ENCODE measurements around the gene PSMB7. TPM values are rescaled to one million over a fixed set of nuclear protein-coding genes. Genes with fewer than 3 reads are reported as not detected.

The PSMB7 gene
- total and polyA plus RNA-seq, 2 of the 4 experiments (the other 2 are of a cell fraction), result 340 to 430 TPM

- in situ Hi-C loops (cut with MboI; ENCODE audit: low sequenced_read_pairs), result no loop called here
- no peak overlapping the region for H2AK5ac ChIP-seq (ENCODE audit: low read depth, low read length)
- H2AK9ac ChIP-seq (replicated peaks; ENCODE audit: low read depth, low read length, poor library complexity), result no peak overlapping the region
- BruUV-seq (replicated peaks), result no TSS peak
- H3K36me3 ChIP-seq (ENCODE audit: control insufficient read depth, insufficient read depth, low read length), result peaks cover 11% of the 10 kb centered on the region
- no peak for DNase-seq
- no CpG with 5 or more reads among the region's 7 CpGs for WGBS, 2 experiments (ENCODE audit: extremely low coverage in 2 of 2, insufficient read length in 1 of 2)
- no peak overlapping the region for H4K91ac ChIP-seq (ENCODE audit: insufficient read depth, low read depth, low read length)
- intact Hi-C loops (cut with micrococcal nuclease), result no loop called here
- H3K4me1 ChIP-seq (ENCODE audit: control insufficient read depth, insufficient read depth, low read length), result peaks cover 12% of the 10 kb centered on the region
- H3K4ac ChIP-seq (ENCODE audit: low read depth, low read length), result no peak overlapping the region
- H3K56ac ChIP-seq (ENCODE audit: extremely low read depth, insufficient read depth, low read length), result no peak overlapping the region
- H3K79me1 ChIP-seq (ENCODE audit: low read depth in 1 of 2, low read length in 2 of 2), result peaks cover 36 to 77% of the 10 kb centered on the region in 2 experiments
- CTCF ChIA-PET, result no interaction called here
- dilution Hi-C loops (cut with HindIII; ENCODE audit: low sequenced_read_pairs, unreplicated experiment), result no loop called here
- POLR2A ChIA-PET (ENCODE audit: unreplicated experiment), result no interaction called here
- no peak overlapping the region for H4K8ac ChIP-seq (ENCODE audit: low read depth in 2 of 2, low read length in 2 of 2)
- no peak overlapping the region for H2AFZ ChIP-seq (replicated peaks; ENCODE audit: low read length, poor library complexity)
- no peaks in the 10 kb centered on the region for H3K9me3 ChIP-seq (ENCODE audit: control insufficient read depth, insufficient read depth, low read length)
- no peak overlapping the region for H2BK15ac ChIP-seq (ENCODE audit: low read depth, low read length)
- H3K23ac ChIP-seq (ENCODE audit: low read depth, low read length), result no peak overlapping the region
- no peak overlapping the region for H3K27ac ChIP-seq (ENCODE audit: insufficient read depth, low read length)
- H4K5ac ChIP-seq (ENCODE audit: low read depth, low read length), result no peak overlapping the region
- no peak for ATAC-seq (ENCODE audit: low read depth)
- H2BK120ac ChIP-seq (ENCODE audit: low read depth, low read length), result no peak overlapping the region
- no peak overlapping the region for H3K14ac ChIP-seq (replicated peaks; ENCODE audit: low read depth, low read length)
- TF ChIP-seq POLR2A (IDR thresholded peaks at IDR 0.05; ENCODE audit: low read depth, low read length) (no peak), MAFK (IDR thresholded peaks at IDR 0.05; ENCODE audit: low read depth, low read length) (no peak), MAZ (IDR thresholded peaks at IDR 0.05; ENCODE audit: borderline replicate concordance, low read depth, low read length) (no peak), RFX5 (IDR thresholded peaks at IDR 0.05; ENCODE audit: low read depth, low read length) (no peak), RAD21 (IDR thresholded peaks at IDR 0.05; ENCODE audit: low read length) (no peak)
- H2BK5ac ChIP-seq (ENCODE audit: low read depth, low read length, poor library complexity, severe bottlenecking), result no peak overlapping the region
- H3K18ac ChIP-seq (ENCODE audit: low read depth, low read length), result no peak overlapping the region
- H3K9me1 ChIP-seq (ENCODE audit: insufficient read depth, low read length), result peaks cover 13% of the 10 kb centered on the region
- H3K4me2 ChIP-seq (ENCODE audit: low read depth, low read length), result no peak overlapping the region
- H2BK20ac ChIP-seq (ENCODE audit: low read depth, low read length), result no peak overlapping the region
- H4K20me1 ChIP-seq (ENCODE audit: insufficient read depth, low read length), result peaks cover 62% of the 10 kb centered on the region
- H3K27me3 ChIP-seq (ENCODE audit: control insufficient read depth, insufficient read depth, low read length), result no peaks in the 10 kb centered on the region
- H3K4me3 ChIP-seq (ENCODE audit: insufficient read depth, low read depth, low read length), result no peak overlapping the region
- no peak overlapping the region for H3K9ac ChIP-seq (ENCODE audit: low read depth, low read length)
Measured at GRCh38 chr9:124385623-124386022, 29.6 kb downstream of the PSMB7 start.
